OCI-LY1 (cell line): ENCODE data around the gene C11orf24.

Experiments
- EZH2 ChIP-seq: fragments of 200-600 bp; sonication (generic), shearing (Covaris generic); IDR thresholded peaks from 2 replicates; pipeline ENCODE4 v1.8.0; 2017; ENCODE audit warnings: borderline replicate concordance, mixed run types, mild to moderate bottlenecking, antibody characterized with exemption, low read length, moderate library complexity, mixed read lengths
- TF ChIP-seq, protein P1 (sequence below): fragments of 200-600 bp; sonication (generic), shearing (Covaris generic); IDR thresholded peaks from 2 replicates; pipeline ENCODE4 v1.5.1; 2017; ENCODE audit warnings: mild to moderate bottlenecking, antibody characterized with exemption, low read length, moderate library complexity, mixed read lengths

DNA sequence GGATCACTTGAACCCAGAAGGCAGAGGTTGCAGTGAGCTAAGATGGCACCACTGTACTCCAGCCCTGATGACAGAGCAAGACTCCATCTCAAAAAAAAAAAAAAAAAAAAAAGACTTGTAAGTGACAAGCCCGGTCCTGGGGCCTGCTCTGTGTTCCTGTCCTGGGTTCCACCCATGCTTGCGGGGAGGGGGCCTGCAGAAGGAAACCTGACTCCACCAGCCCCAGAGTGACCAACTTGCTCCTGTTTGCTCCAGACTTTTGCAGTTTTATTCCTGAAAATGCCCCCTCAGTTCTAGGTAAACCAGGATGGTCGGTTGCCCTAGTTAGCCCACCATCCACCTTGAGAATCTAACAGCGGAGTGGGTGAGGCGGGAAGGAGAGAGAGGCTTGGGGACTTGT is 30.5 kb upstream of the C11orf24 start:
- TF ChIP-seq, protein P1, sequence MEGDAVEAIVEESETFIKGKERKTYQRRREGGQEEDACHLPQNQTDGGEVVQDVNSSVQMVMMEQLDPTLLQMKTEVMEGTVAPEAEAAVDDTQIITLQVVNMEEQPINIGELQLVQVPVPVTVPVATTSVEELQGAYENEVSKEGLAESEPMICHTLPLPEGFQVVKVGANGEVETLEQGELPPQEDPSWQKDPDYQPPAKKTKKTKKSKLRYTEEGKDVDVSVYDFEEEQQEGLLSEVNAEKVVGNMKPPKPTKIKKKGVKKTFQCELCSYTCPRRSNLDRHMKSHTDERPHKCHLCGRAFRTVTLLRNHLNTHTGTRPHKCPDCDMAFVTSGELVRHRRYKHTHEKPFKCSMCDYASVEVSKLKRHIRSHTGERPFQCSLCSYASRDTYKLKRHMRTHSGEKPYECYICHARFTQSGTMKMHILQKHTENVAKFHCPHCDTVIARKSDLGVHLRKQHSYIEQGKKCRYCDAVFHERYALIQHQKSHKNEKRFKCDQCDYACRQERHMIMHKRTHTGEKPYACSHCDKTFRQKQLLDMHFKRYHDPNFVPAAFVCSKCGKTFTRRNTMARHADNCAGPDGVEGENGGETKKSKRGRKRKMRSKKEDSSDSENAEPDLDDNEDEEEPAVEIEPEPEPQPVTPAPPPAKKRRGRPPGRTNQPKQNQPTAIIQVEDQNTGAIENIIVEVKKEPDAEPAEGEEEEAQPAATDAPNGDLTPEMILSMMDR, result no peak
- no peak for TF ChIP-seq EZH2
